Measurements from ENCODE around the gene C2orf78.

DNA sequence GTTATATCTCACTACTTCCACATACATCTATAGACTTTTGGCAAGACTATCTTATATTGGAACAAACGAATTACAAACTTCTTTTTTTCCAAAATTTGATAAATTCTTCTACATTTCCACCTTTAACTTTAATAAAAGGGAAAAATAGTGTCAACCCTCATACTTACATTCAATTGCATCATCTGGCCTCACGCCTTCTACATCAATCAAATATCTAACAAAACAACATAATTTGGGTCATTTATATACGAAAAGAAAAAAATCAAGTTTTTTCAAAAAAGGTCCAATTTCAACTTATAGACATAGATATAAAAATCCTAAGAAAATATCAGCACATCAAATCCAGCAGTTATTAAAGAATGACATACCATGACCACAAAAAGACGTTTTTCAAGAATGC is 17.0 kb upstream of the C2orf78 start:
- TF ChIP-seq, protein P1, sequence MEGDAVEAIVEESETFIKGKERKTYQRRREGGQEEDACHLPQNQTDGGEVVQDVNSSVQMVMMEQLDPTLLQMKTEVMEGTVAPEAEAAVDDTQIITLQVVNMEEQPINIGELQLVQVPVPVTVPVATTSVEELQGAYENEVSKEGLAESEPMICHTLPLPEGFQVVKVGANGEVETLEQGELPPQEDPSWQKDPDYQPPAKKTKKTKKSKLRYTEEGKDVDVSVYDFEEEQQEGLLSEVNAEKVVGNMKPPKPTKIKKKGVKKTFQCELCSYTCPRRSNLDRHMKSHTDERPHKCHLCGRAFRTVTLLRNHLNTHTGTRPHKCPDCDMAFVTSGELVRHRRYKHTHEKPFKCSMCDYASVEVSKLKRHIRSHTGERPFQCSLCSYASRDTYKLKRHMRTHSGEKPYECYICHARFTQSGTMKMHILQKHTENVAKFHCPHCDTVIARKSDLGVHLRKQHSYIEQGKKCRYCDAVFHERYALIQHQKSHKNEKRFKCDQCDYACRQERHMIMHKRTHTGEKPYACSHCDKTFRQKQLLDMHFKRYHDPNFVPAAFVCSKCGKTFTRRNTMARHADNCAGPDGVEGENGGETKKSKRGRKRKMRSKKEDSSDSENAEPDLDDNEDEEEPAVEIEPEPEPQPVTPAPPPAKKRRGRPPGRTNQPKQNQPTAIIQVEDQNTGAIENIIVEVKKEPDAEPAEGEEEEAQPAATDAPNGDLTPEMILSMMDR (conservative IDR thresholded peaks at IDR 0.05; ENCODE audit: low read depth, low read length) = no peak
- TF ChIP-seq EZH2 (IDR thresholded peaks at IDR 0.05; ENCODE audit: borderline replicate concordance, low read depth, low read length, poor library complexity, severe bottlenecking) = no peak

All from A673 (cell line).